ENCODE results near the gene MOSPD2.

The MOSPD2 gene

GRCh38 chrX:14956813-14957582, 83.8 kb downstream of the MOSPD2 start:
- H3K4me3 ChIP-seq (ENCODE audit: low read depth, low read length), result no peak overlapping the region
- no peak for DNase-seq (ENCODE audit: low read depth)
- no peak for TF ChIP-seq CTCF (IDR thresholded peaks at IDR 0.05; ENCODE audit: low read depth, low read length, missing control alignments)

- DNase-seq (ENCODE audit: low read depth), result no peak
These were observed 90.4 kb downstream of the MOSPD2 start for GRCh38 chrX:14963447-14964236.

GRCh38 chrX:14964500-14964899, 91.3 kb downstream of the MOSPD2 start:
- no peak for DNase-seq (ENCODE audit: low read depth)
- no peak overlapping the region for H3K4me3 ChIP-seq (ENCODE audit: low read depth, low read length)
- TF ChIP-seq CTCF (IDR thresholded peaks at IDR 0.05; ENCODE audit: low read depth, low read length, missing control alignments), result no peak

More at GRCh38 chrX:14963447-14964236, 90.4 kb downstream of the MOSPD2 start:
- TF ChIP-seq CTCF (IDR thresholded peaks at IDR 0.05; ENCODE audit: low read depth, low read length, missing control alignments), result no peak
- no peak overlapping the region for H3K4me3 ChIP-seq (ENCODE audit: low read depth, low read length)

All from GM12864 (cell line).